Activated T-helper 17 cell treated with anti-CD3 and anti-CD28 coated beads, Interleukin-2, amount 50 U/mL, for 72 hours (primary cell): ENCODE measurements around the gene VCL. TPM values are rescaled to one million over a fixed set of nuclear protein-coding genes. Genes with fewer than 3 reads are reported as not detected.

ENCODE experiments used
- ATAC-seq: fragments of 150-1000 bp; cut with Tn5 transposase; replicated peaks from 2 replicates; pipeline ENCODE4 v1.10.0; 2021; ENCODE audit warnings: mild to moderate bottlenecking, moderate library complexity
- H3K27ac Mint-ChIP-seq: one replicate; pipeline ENCODE4 v1.8.0; 2022; ENCODE audit warnings: mixed read lengths
- H3K27me3 Mint-ChIP-seq: one replicate; pipeline ENCODE4 v1.8.0; 2022; ENCODE audit warnings: mixed read lengths
- H3K36me3 Mint-ChIP-seq: one replicate; pipeline ENCODE4 v1.8.0; 2022; ENCODE audit warnings: low read depth, mild to moderate bottlenecking, mixed read lengths
- H3K4me1 Mint-ChIP-seq: one replicate; pipeline ENCODE4 v1.8.0; 2022; ENCODE audit warnings: mixed read lengths
- H3K4me3 Mint-ChIP-seq: one replicate; pipeline ENCODE4 v1.8.0; 2022; ENCODE audit warnings: mild to moderate bottlenecking, mixed read lengths
- H3K9me3 Mint-ChIP-seq: one replicate; pipeline ENCODE4 v1.8.0; 2022; ENCODE audit warnings: mixed read lengths
- total RNA-seq, 2 donors: library from RNA; stranded (reverse); gene quantifications; one replicate each; pipeline ENCODE4 v1.2.3, GENCODE V29; 2022

VCL gene
- total RNA-seq, 2 donors from 2014 or later, result 18.4 to 27.2 TPM

DNA sequence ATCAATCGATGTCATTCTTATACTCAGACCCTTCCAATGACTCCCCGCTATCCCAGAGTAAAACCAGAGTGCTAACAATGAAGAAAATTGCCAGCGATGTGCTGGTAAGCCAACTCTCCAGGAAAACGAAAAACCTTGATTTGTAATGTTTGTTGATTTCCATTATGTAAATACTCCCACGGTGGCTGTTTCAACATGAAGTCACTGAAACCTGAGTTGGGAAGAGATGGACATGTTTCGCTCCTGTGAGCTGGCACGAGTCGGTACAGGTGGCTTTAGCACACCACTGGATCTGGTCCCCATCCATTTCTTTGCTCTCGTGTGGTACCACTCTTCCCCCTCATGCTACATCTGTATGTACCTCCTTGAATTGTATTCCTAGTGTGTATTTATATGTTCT is 99.9 kb downstream of the VCL start:
- no peaks in the 10 kb centered on the region for H3K9me3 Mint-ChIP-seq
- H3K27me3 Mint-ChIP-seq, result no peaks in the 10 kb centered on the region
- peaks cover 4% of the 10 kb centered on the region for H3K4me1 Mint-ChIP-seq
- peak overlapping the region; percentile 18 for H3K27ac Mint-ChIP-seq
- peaks cover 93% of the 10 kb centered on the region for H3K36me3 Mint-ChIP-seq
- no peak for ATAC-seq
- no peak overlapping the region for H3K4me3 Mint-ChIP-seq

DNA sequence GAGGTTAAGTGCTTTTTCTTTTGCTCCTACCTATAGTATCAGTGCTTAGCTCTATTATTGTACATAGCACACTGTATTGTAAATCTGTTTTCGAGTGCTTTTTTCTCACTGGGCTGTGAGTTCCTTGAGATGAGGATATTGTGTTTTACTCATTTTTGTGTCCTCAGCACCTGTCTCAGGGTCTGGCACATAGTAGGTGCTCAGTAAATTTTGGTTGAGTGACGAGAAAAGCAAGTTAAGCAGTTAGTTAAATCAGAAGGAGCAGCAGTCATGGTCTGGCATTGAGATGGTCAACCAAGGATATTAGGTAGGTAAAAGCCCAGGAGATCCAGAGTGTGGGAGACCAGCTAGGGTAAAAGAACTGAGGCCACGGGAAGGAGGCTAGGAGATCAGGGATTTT is 101.5 kb downstream of the VCL start:
- no peaks in the 10 kb centered on the region for H3K27me3 Mint-ChIP-seq
- H3K27ac Mint-ChIP-seq, result peak overlapping the region; percentile 65
- H3K36me3 Mint-ChIP-seq, result peaks cover 93% of the 10 kb centered on the region
- H3K9me3 Mint-ChIP-seq, result no peaks in the 10 kb centered on the region
- no peak for ATAC-seq
- no peak overlapping the region for H3K4me3 Mint-ChIP-seq
- peaks cover 4% of the 10 kb centered on the region for H3K4me1 Mint-ChIP-seq

DNA sequence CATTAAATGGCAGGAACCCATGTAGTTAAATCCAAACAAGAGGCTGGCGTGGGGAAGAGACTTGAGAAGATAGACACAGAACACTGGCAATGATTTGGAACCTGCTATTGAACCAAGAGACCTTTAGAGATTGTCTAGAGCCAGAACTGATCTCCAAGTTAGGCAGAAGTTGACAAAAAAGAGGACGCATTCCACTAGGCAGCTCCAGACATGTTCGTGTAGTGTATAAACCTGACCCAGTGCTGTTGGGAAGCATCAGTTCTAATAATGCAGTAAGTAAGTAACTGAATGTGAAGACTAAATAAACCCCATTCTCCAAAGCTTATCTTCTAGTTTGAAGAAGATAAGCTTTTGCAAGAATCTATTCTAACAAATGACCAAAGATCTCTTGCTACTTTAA is 101.9 kb downstream of the VCL start:
- Mint-ChIP-seq H3K4me3 (no peak overlapping the region), H3K27me3 (no peaks in the 10 kb centered on the region), H3K36me3 (peaks cover 93% of the 10 kb centered on the region), H3K27ac (peak overlapping the region; percentile 65), H3K4me1 (peaks cover 4% of the 10 kb centered on the region), H3K9me3 (no peaks in the 10 kb centered on the region)
- no peak for ATAC-seq

DNA sequence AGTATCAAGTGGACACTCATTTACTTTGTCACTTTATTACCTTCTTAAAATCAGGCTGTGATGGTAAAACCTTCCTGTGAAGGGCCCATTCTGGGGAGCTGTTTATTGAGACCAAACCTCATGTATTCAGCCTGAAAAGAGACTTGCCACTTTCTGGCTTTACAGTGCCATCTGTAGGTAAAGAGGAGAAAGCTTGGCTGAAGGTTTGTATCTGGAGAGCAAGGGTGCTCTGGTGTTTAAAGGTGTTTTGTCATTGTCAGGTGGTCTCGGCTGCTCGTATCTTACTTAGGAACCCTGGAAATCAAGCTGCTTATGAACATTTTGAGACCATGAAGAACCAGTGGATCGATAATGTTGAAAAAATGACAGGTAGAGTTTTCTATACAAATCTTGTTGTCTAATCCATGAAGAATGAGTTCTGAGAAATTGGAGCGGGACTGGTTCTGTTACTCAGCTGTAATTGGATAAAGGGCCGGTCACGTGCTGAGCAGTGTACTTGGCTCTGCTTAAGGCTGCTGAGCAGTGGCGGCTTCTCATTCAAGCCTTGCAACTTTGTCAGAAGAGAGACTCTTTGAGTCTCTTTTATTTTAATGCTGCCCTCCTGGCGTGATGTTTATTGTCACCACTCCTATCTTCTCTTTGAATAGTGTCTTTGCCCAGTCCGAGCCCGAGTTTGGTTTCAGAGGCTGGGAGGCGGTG is 105.8 kb downstream of the VCL start:
- peaks cover 6% of the 10 kb centered on the region for H3K4me1 Mint-ChIP-seq
- H3K27ac Mint-ChIP-seq, result peak overlapping the region; percentile 51
- H3K4me3 Mint-ChIP-seq, result no peak overlapping the region
- no peak for ATAC-seq
- H3K36me3 Mint-ChIP-seq, result peaks cover 99% of the 10 kb centered on the region
- no peaks in the 10 kb centered on the region for H3K27me3 Mint-ChIP-seq
- no peaks in the 10 kb centered on the region for H3K9me3 Mint-ChIP-seq

DNA sequence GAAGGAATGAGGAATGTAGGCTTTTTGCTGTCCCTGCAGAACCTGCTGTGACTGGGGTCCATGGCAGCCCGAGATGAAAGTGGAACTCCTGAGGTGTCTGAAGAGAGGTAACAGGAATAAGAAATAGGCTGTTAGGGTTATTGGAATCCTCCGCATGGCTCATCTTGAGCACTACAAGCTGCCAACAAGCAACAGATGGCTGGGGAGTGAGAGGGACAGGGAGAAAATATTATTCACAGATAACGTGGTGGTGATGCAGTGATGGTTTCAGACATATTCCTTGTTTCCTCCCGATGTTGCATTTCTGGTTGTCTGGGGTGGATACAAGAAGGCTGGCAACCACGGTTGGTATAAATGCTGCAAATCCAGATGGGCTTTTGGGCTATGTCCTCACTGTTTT is 106.6 kb downstream of the VCL start:
- ATAC-seq, result no peak
- Mint-ChIP-seq H3K4me3 (no peak overlapping the region), H3K27me3 (no peaks in the 10 kb centered on the region), H3K27ac (peak overlapping the region; percentile 51), H3K9me3 (no peaks in the 10 kb centered on the region), H3K4me1 (peaks cover 7% of the 10 kb centered on the region), H3K36me3 (peaks cover 99% of the 10 kb centered on the region)

DNA sequence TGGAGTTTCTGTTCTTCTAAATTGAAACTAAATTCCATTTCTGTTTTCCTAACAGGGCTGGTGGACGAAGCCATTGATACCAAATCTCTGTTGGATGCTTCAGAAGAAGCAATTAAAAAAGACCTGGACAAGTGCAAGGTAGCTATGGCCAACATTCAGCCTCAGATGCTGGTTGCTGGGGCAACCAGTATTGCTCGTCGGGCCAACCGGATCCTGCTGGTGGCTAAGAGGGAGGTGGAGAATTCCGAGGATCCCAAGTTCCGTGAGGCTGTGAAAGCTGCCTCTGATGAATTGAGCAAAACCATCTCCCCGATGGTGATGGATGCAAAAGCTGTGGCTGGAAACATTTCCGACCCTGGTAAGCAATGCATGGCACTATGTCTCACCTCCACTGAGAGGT is 107.1 kb downstream of the VCL start:
- H3K9me3 Mint-ChIP-seq, result no peaks in the 10 kb centered on the region
- no peak for ATAC-seq
- H3K4me3 Mint-ChIP-seq, result no peak overlapping the region
- peaks cover 11% of the 10 kb centered on the region for H3K4me1 Mint-ChIP-seq
- no peak overlapping the region for H3K27ac Mint-ChIP-seq
- H3K36me3 Mint-ChIP-seq, result peaks cover 100% of the 10 kb centered on the region
- no peaks in the 10 kb centered on the region for H3K27me3 Mint-ChIP-seq

DNA sequence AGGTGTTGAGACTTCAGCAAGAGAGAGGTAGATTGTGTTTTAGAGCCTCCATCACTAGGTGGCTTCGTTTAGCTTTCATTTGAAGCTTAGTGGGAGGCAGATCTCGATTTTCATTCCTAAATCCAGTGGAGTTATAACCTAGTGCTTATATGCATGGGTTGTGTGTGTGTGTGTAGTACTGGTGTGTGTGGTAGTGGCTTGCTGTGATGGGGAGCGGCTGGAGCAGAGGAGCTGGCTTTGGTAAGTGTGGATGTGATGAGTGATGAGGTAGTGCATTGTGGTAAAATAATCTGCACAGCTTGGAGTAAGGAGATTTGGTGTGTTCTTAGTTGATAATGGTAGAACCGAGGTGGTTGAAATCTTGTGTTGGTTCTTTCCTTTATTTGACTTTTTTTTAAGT is 109.5 kb downstream of the VCL start:
- Mint-ChIP-seq H3K27ac (peak overlapping the region; percentile 58), H3K4me3 (no peak overlapping the region), H3K27me3 (no peaks in the 10 kb centered on the region), H3K36me3 (peaks cover 100% of the 10 kb centered on the region), H3K9me3 (no peaks in the 10 kb centered on the region), H3K4me1 (peaks cover 11% of the 10 kb centered on the region)
- no peak for ATAC-seq

DNA sequence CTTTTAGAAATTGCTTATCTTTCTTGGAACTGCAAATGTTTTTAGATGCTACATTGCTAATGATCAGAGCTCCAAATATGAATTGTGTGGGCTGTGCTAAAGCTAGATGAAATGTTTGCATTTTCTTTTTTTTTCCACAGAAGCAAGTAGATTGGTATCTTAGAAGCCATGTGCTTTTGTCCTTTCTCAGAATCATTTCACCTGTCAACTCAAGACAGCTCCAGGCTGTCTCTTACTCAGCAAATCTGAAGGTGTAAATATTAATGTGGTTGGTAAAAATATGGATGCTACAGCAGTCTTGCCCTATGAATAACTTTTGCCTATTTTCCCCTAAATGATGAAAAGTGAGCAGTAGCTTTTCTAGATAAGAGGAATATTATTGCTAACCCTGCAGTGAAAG is 111.5 kb downstream of the VCL start:
- peaks cover 99% of the 10 kb centered on the region for H3K36me3 Mint-ChIP-seq
- H3K4me1 Mint-ChIP-seq, result peaks cover 16% of the 10 kb centered on the region
- H3K27me3 Mint-ChIP-seq, result no peaks in the 10 kb centered on the region
- no peak for ATAC-seq
- peak overlapping the region; percentile 78 for H3K27ac Mint-ChIP-seq
- no peaks in the 10 kb centered on the region for H3K9me3 Mint-ChIP-seq
- H3K4me3 Mint-ChIP-seq, result no peak overlapping the region

DNA sequence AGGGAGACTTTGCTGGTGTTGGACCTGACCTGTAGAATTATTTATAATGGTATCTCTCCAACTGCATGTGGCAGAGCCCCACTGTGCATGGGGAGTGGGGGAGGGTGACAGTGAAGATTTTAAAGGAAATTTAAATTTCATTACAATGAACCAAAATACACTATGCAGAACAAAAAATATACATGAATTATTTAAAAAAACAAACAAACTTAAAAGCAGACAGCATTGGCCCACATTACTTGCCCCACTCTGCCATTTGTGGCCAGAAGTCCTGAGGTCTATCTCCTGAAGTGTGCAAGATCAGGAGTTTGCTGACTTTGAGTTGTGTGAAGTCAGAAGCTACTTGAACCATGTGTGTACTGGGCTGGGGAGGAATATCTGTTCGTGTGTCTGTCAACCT is 112.2 kb downstream of the VCL start:
- H3K36me3 Mint-ChIP-seq, result peaks cover 99% of the 10 kb centered on the region
- no peak for ATAC-seq

DNA sequence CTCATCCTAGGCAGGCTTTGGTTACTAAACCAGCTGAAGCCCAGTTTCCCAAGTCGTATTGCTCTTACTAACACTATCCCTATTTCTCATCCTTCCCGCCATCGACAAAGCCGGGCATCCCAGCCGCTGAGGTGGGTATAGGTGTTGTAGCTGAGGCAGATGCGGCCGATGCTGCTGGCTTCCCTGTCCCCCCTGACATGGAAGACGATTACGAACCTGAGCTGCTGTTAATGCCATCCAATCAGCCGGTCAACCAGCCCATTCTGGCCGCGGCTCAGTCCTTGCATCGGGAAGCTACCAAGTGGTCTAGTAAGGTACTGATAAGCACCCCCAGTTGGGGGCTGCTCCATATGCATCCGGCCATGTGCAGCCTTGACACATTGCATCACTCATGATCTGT is 113.9 kb downstream of the VCL start:
- Mint-ChIP-seq H3K36me3 (peaks cover 99% of the 10 kb centered on the region), H3K4me3 (no peak overlapping the region), H3K27me3 (no peaks in the 10 kb centered on the region), H3K4me1 (peaks cover 16% of the 10 kb centered on the region), H3K9me3 (no peaks in the 10 kb centered on the region), H3K27ac (peak overlapping the region; percentile 78)
- no peak for ATAC-seq

More for the DNA sequence above, 112.2 kb downstream of the VCL start:
- Mint-ChIP-seq H3K27ac (peak overlapping the region; percentile 78), H3K9me3 (no peaks in the 10 kb centered on the region), H3K4me3 (no peak overlapping the region), H3K27me3 (no peaks in the 10 kb centered on the region), H3K4me1 (peaks cover 16% of the 10 kb centered on the region)

DNA sequence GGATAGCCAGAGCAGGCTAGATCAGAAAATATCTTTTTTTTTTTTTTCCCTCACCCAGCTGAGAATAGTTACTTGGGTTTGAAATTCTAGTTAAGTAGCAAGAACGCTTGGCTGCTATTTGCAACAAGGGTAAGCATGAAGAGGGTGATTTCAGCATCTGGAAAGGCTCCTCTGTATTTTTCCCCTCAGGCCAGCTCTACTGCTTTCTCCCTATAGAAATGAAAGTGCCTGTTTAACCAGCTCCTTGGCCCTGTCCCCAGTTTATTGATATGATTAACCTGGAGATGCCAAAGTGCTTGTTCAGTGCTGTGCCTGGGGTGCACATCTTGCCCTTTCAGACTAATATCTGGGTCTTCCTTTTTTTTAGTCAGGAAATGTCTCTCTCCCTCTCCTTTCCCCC is 115.6 kb downstream of the VCL start:
- Mint-ChIP-seq H3K4me3 (no peak overlapping the region), H3K27me3 (no peaks in the 10 kb centered on the region), H3K4me1 (peaks cover 10% of the 10 kb centered on the region), H3K27ac (peak overlapping the region; percentile 75), H3K9me3 (no peaks in the 10 kb centered on the region), H3K36me3 (peaks cover 99% of the 10 kb centered on the region)
- ATAC-seq, result no peak

DNA sequence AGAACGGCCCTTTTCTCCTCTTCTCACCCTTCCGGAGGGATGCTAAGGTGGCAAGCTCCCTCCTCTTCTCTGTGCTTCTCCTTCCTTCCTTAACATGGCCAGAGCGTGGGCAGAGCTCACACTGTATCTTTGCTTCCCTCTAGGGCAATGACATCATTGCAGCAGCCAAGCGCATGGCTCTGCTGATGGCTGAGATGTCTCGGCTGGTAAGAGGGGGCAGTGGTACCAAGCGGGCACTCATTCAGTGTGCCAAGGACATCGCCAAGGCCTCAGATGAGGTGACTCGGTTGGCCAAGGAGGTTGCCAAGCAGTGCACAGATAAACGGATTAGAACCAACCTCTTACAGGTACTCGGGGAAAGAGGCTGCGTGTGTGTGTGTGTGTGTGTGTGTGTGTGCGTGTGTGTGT is 116.1 kb downstream of the VCL start:
- Mint-ChIP-seq H3K36me3 (peaks cover 99% of the 10 kb centered on the region), H3K9me3 (no peaks in the 10 kb centered on the region), H3K27ac (peak overlapping the region; percentile 75), H3K27me3 (no peaks in the 10 kb centered on the region), H3K4me3 (no peak overlapping the region), H3K4me1 (peaks cover 10% of the 10 kb centered on the region)
- ATAC-seq, result no peak

DNA sequence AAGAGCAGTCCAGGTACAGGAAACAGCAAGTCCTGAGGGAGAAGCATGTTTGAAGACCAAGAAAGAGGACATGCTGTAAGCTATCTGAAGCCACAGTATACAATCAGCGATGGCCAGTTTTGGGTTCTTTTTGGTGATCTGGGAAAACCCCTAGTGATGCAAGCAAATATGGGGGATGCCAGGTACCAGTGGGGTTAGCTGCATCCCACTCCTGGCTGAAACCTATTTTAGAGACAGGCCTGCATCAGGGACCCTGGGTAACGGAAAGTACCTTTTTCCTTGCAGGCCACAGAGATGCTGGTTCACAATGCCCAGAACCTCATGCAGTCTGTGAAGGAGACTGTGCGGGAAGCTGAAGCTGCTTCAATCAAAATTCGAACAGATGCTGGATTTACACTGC is 119.8 kb downstream of the VCL start:
- Mint-ChIP-seq H3K9me3 (no peaks in the 10 kb centered on the region), H3K27me3 (no peaks in the 10 kb centered on the region), H3K36me3 (peaks cover 99% of the 10 kb centered on the region), H3K4me1 (peaks cover 12% of the 10 kb centered on the region), H3K4me3 (no peak overlapping the region), H3K27ac (peak overlapping the region; percentile 84)
- peak; percentile 49 for ATAC-seq

DNA sequence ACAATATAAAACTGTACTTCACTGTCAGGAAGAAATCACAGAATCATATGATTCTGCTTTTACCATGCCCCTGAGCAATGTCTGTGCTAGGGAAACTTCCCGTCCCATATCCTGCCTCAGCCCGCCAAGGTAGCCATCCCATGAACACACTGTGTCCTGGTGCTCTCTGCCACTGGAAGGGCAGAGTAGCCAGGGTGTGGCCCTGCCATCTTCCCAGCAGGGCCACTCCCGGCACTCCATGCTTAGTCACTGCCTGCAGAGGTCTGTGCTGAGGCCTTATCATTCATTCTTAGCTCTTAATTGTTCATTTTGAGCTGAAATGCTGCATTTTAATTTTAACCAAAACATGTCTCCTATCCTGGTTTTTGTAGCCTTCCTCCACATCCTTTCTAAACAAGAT is 120.9 kb downstream of the VCL start:
- H3K27ac Mint-ChIP-seq, result peak overlapping the region; percentile 84
- no peak for ATAC-seq
- H3K36me3 Mint-ChIP-seq, result peaks cover 100% of the 10 kb centered on the region
- H3K4me3 Mint-ChIP-seq, result no peak overlapping the region
- H3K27me3 Mint-ChIP-seq, result no peaks in the 10 kb centered on the region
- H3K9me3 Mint-ChIP-seq, result no peaks in the 10 kb centered on the region
- peaks cover 11% of the 10 kb centered on the region for H3K4me1 Mint-ChIP-seq

DNA sequence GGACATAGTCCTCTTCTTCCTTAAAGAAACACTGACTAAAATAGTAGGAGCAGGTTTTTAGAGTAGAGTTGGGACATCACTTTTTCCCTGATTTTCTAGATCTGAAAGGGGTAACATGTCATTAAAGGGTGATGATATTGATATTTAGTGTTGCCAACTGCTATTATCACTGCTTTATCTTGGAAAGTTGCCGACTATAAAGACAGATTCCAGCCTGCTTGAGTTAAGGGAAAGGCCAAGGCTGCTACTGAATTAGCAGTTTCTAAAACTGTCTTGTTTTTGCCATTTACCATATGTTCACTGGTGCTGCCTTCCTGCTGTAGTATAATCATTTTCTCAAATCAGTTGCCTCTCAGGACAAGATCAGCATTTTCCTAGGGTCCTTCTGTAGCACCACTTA is 123.0 kb downstream of the VCL start:
- no peaks in the 10 kb centered on the region for H3K9me3 Mint-ChIP-seq
- no peak for ATAC-seq
- H3K4me3 Mint-ChIP-seq, result no peak overlapping the region
- peaks cover 100% of the 10 kb centered on the region for H3K36me3 Mint-ChIP-seq
- peaks cover 7% of the 10 kb centered on the region for H3K4me1 Mint-ChIP-seq
- H3K27me3 Mint-ChIP-seq, result no peaks in the 10 kb centered on the region
- peak overlapping the region; percentile 31 for H3K27ac Mint-ChIP-seq

DNA sequence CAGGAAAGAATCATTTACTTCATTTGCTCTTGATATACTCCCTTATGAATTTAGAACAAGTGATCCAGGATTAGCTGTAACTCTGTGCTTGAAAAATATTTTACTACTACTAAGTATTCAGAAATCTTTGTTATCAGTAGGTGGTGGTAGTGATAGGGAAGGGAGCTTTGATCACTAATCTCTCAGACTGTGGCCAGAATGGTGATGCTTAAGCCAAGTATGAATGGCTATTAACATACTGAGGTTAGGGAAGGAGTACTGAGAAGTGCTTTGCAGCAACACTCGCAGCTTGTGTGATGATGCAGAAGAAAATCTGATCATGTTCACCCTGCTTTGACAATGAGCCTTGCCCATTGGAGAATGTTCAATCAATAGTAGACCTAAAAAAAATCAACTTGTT is 123.5 kb downstream of the VCL start:
- Mint-ChIP-seq H3K4me3 (no peak overlapping the region), H3K9me3 (no peaks in the 10 kb centered on the region), H3K36me3 (peaks cover 100% of the 10 kb centered on the region), H3K4me1 (peaks cover 7% of the 10 kb centered on the region), H3K27me3 (no peaks in the 10 kb centered on the region), H3K27ac (peak overlapping the region; percentile 31)
- no peak for ATAC-seq
